GM19372 (cell line): ENCODE measurements around the gene CALM1.

ENCODE experiments used
- ATAC-seq: cut with Tn5 transposase; IDR thresholded peaks from one replicate; pipeline ENCODE4 v1.9.1; 2021; ENCODE audit warnings: mild to moderate bottlenecking, low read depth, moderate library complexity; ENCODE audit not compliant: unreplicated experiment

CALM1 gene

GRCh38 chr14:90407230-90407629, 10.4 kb downstream of the CALM1 start:
- ATAC-seq: no peak

- no peak for ATAC-seq
Measured at GRCh38 chr14:90408713-90409112, 11.9 kb downstream of the CALM1 start.

GRCh38 chr14:90409209-90409730, 12.4 kb downstream of the CALM1 start:
- no peak for ATAC-seq

GRCh38 chr14:90412058-90412457, 15.2 kb downstream of the CALM1 start:
- no peak for ATAC-seq

GRCh38 chr14:90416720-90417119, 19.9 kb downstream of the CALM1 start:
- no peak for ATAC-seq

GRCh38 chr14:90418053-90418452, 21.2 kb downstream of the CALM1 start:
- no peak for ATAC-seq

GRCh38 chr14:90419200-90419599, 22.4 kb downstream of the CALM1 start:
- ATAC-seq: no peak

- no peak for ATAC-seq
Measured at GRCh38 chr14:90421001-90421631, 24.3 kb downstream of the CALM1 start.

GRCh38 chr14:90421632-90422020, 24.8 kb downstream of the CALM1 start:
- no peak for ATAC-seq

- no peak for ATAC-seq
Measured at GRCh38 chr14:90423166-90423565, 26.3 kb downstream of the CALM1 start.

- no peak for ATAC-seq
Measured at GRCh38 chr14:90424075-90424474, 27.2 kb downstream of the CALM1 start.

- no peak for ATAC-seq
Measured at GRCh38 chr14:90424686-90425372, 28.0 kb downstream of the CALM1 start.

GRCh38 chr14:90425373-90425879, 28.6 kb downstream of the CALM1 start:
- no peak for ATAC-seq

- ATAC-seq: no peak
Measured at GRCh38 chr14:90426031-90426540, 29.3 kb downstream of the CALM1 start.

GRCh38 chr14:90426663-90427062, 29.8 kb downstream of the CALM1 start:
- ATAC-seq: no peak

- ATAC-seq: no peak
Measured at GRCh38 chr14:90427848-90428426, 31.1 kb downstream of the CALM1 start.

- no peak for ATAC-seq
Measured at GRCh38 chr14:90428676-90429075, 31.8 kb downstream of the CALM1 start.

- no peak for ATAC-seq
Measured at GRCh38 chr14:90429236-90429635, 32.4 kb downstream of the CALM1 start.

GRCh38 chr14:90429754-90430153, 32.9 kb downstream of the CALM1 start:
- no peak for ATAC-seq

- ATAC-seq: no peak
Measured at GRCh38 chr14:90434370-90435020, 37.7 kb downstream of the CALM1 start.

- ATAC-seq: no peak
Measured at GRCh38 chr14:90438841-90439240, 42.0 kb downstream of the CALM1 start.
